ENCODE measurements around the gene GNAT2.
"Not testable (repeated sequence)": the region's sequence is repeated elsewhere in the genome, so short reads cannot be mapped to it uniquely, and the experiment has no call there.

The GNAT2 gene

DNA sequence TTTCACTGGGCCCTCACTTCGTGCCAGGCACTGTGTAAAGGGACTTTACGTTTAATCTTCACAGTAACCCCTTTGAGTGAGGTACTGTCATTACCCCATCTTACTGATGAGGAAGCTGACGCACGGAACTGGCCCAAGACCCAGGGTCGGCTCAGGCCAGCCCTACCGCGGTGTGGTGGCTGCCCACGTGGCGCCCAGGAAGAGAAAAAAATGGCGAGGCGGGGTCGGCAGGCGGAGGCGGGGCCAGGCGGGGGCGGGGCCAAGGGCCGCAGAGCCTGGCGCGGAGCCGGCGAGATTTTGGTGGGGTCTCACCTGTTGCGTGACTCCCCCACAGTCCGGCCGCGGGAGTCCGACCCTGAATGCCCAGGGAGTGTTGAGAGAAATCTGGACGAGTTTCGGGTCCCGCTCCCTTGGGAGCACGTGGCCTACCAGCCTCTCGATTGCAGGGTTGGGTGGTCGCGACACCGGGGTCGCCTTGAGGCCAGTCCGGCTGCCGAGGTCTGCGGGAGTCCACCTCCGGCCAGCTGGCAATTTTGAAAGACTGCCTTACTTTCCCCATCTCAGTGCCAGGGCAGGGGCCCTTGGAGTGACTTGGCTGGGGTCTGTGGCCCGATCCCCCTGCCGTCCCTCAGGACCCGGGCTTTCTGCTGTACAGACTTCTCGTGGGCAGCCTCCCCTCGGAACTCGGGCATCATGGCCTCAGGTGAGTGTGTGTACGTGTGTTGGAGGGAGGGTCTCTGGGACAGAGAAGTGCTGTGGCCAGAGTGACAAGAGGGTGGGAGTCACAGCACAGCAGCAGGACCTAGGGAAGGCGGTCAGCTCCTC, at the start of gene GNAT2, which contains the start of gene AMPD2:
Gene GNAT2 (minus strand): TSS at position 41 of the 825 bp plus-strand sequence. CDS start 6,746 bp downstream, outside the sequence.
Gene AMPD2 (plus strand): TSS at position 262 of the 825 bp plus-strand sequence. CDS start 1,339 bp downstream, outside the sequence.
- Histone ChIP-seq H3K36me3 (ENCODE audit: control insufficient read depth, insufficient read depth, low read length) (no peaks in the 10 kb centered on the region), H3K9ac (ENCODE audit: low read length) (peak within 1 kb of the TSS; percentile 57), H3K4me3 (ENCODE audit: low read length) (peak within 1 kb of the TSS; percentile 92), H3K27me3 (ENCODE audit: control insufficient read depth, insufficient read depth, low read length) (no peaks in the 10 kb centered on the region), H3K27ac (ENCODE audit: low read depth, low read length) (peak within 1 kb of the TSS; percentile 72), H3K4me1 (ENCODE audit: control insufficient read depth, insufficient read depth, low read length) (peaks cover 6% of the 10 kb centered on the region)

DNA sequence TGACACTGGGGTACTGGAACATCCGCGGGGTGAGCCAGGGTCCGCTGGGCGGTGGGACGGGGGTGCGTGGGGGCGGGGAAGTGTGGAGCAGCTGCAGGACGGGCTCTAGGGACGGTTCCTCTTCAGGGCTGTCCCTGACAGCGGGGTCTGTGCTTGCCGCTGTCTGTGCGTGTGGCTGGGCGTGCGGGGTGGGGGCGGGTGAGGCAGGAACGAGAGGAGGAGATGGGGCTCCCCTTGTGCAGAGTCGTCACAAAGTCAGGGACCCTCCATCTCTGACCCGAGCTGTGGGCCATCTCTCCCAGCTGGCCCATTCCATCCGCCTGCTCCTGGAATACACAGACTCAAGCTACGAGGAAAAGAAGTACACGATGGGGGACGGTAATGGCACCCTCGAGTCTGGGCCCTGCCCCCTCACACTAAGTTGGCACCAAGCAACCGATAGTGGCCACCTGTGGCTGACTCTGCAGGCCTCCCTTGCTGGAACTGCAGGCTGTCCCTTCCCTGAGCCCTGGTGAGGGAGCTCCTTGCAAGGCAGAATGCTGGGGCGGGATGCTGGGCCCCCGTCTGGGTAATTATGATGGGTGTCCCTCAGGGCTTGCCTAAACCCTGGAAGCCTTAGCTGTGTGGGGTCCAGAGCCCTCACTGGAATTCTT, 48.8 kb upstream of the GNAT2 start:
- Histone ChIP-seq H3K4me1 (ENCODE audit: control insufficient read depth, insufficient read depth, low read length) (peaks cover 3% of the 10 kb centered on the region), H3K36me3 (ENCODE audit: control insufficient read depth, insufficient read depth, low read length) (no peaks in the 10 kb centered on the region), H3K4me3 (ENCODE audit: low read length) (peak overlapping the region; percentile 47), H3K27me3 (ENCODE audit: control insufficient read depth, insufficient read depth, low read length) (no peaks in the 10 kb centered on the region), H3K27ac (ENCODE audit: low read depth, low read length) (no peak overlapping the region), H3K9ac (ENCODE audit: low read length) (no peak overlapping the region)

- Histone ChIP-seq H3K27me3 (ENCODE audit: control insufficient read depth, insufficient read depth, low read length) (no peaks in the 10 kb centered on the region), H3K9ac (ENCODE audit: low read length) (no peak within 1 kb of the TSS), H3K27ac (ENCODE audit: low read depth, low read length) (peak within 1 kb of the TSS; percentile 22)
Measured at GRCh38 chr1:109667452-109668122, 48.2 kb upstream of the GNAT2 start, which contains the start of gene GSTM2. Gene GSTM2, plus strand, starts transcription at chr1:109668057. Its CDS starts 59 bp downstream, at chr1:109668116.

GRCh38 chr1:109664671-109665070, 45.3 kb upstream of the GNAT2 start:
- no peaks in the 10 kb centered on the region for H3K27me3 ChIP-seq (ENCODE audit: control insufficient read depth, insufficient read depth, low read length)
- no peak overlapping the region for H3K9ac ChIP-seq (ENCODE audit: low read length)
- H3K27ac ChIP-seq (ENCODE audit: low read depth, low read length) = no peak overlapping the region
- peaks cover 5% of the 10 kb centered on the region for H3K36me3 ChIP-seq (ENCODE audit: control insufficient read depth, insufficient read depth, low read length)
- peaks cover 3% of the 10 kb centered on the region for H3K4me1 ChIP-seq (ENCODE audit: control insufficient read depth, insufficient read depth, low read length)
- no peak overlapping the region for H3K4me3 ChIP-seq (ENCODE audit: low read length)

More at GRCh38 chr1:109667452-109668122, 48.2 kb upstream of the GNAT2 start, which contains the start of gene GSTM2:
- no peaks in the 10 kb centered on the region for H3K36me3 ChIP-seq (ENCODE audit: control insufficient read depth, insufficient read depth, low read length)
- H3K4me3 ChIP-seq (ENCODE audit: low read length) = peak within 1 kb of the TSS; percentile 47
- peaks cover 3% of the 10 kb centered on the region for H3K4me1 ChIP-seq (ENCODE audit: control insufficient read depth, insufficient read depth, low read length)

DNA sequence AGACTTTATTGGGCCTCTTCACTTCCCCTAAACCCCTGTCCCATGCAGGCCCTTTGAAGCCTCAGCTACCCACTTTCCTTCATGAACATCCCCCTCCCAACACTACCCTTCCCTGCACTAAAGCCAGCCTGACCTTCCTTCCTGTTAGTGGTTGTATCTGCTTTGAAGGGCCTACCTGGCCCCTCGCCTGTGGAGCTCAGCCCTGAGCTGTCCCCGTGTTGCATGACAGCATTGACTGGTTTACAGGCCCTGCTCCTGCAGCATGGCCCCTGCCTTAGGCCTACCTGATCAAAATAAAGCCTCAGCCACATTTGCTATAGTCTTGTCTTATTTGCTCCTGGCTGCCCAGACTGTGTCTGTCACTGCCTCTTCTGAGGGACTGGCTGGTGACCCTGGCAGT, 42.0 kb upstream of the GNAT2 start:
- H3K9ac ChIP-seq (ENCODE audit: low read length) = no peak overlapping the region
- H3K4me1 ChIP-seq (ENCODE audit: control insufficient read depth, insufficient read depth, low read length) = no peaks in the 10 kb centered on the region
- H3K27ac ChIP-seq (ENCODE audit: low read depth, low read length) = no peak overlapping the region
- no peak overlapping the region for H3K4me3 ChIP-seq (ENCODE audit: low read length)
- no peaks in the 10 kb centered on the region for H3K27me3 ChIP-seq (ENCODE audit: control insufficient read depth, insufficient read depth, low read length)
- peaks cover 8% of the 10 kb centered on the region for H3K36me3 ChIP-seq (ENCODE audit: control insufficient read depth, insufficient read depth, low read length)

- H3K27me3 ChIP-seq (ENCODE audit: control insufficient read depth, insufficient read depth, low read length); H3K27ac ChIP-seq (ENCODE audit: low read depth, low read length); H3K36me3 ChIP-seq (ENCODE audit: control insufficient read depth, insufficient read depth, low read length); H3K9ac ChIP-seq (ENCODE audit: low read length); H3K4me3 ChIP-seq (ENCODE audit: low read length); H3K4me1 ChIP-seq (ENCODE audit: control insufficient read depth, insufficient read depth, low read length): not testable (repeated sequence)
Measured at GRCh38 chr1:109660691-109661026, 41.2 kb upstream of the GNAT2 start.

- Histone ChIP-seq H3K4me1 (ENCODE audit: control insufficient read depth, insufficient read depth, low read length) (peaks cover 4% of the 10 kb centered on the region), H3K4me3 (ENCODE audit: low read length) (no peak overlapping the region), H3K36me3 (ENCODE audit: control insufficient read depth, insufficient read depth, low read length) (peaks cover 8% of the 10 kb centered on the region), H3K9ac (ENCODE audit: low read length) (no peak overlapping the region), H3K27ac (ENCODE audit: low read depth, low read length) (no peak overlapping the region), H3K27me3 (ENCODE audit: control insufficient read depth, insufficient read depth, low read length) (no peaks in the 10 kb centered on the region)
Measured at GRCh38 chr1:109659997-109660690, 40.7 kb upstream of the GNAT2 start.

- Histone ChIP-seq H3K27me3 (ENCODE audit: control insufficient read depth, insufficient read depth, low read length) (peaks cover 2% of the 10 kb centered on the region), H3K9ac (ENCODE audit: low read length) (no peak overlapping the region), H3K36me3 (ENCODE audit: control insufficient read depth, insufficient read depth, low read length) (peaks cover 8% of the 10 kb centered on the region), H3K4me1 (ENCODE audit: control insufficient read depth, insufficient read depth, low read length) (peaks cover 7% of the 10 kb centered on the region), H3K4me3 (ENCODE audit: low read length) (no peak overlapping the region), H3K27ac (ENCODE audit: low read depth, low read length) (no peak overlapping the region)
Measured at GRCh38 chr1:109659145-109659544, 39.7 kb upstream of the GNAT2 start.

DNA sequence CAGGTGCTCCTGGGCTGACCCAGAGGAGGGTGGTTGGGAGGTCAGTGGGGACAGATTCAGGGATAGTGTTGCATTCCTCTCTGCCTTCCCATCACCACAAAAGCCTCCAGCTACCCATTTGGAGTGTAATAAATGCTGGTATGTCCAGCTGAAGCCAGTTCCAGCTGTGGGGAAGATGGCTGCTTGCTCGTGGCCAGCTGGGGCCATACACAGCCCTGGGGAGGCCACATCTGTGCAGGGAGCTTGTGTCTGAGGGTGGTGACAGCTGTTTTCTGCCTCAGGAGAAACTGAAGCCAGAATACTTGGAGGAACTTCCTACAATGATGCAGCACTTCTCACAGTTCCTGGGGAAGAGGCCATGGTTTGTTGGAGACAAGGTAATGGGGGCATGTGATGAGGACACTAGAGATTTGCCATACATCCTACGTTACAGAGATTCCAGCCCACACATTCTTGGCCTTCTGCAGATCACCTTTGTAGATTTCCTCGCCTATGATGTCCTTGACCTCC, 39.2 kb upstream of the GNAT2 start:
- no peak overlapping the region for H3K27ac ChIP-seq (ENCODE audit: low read depth, low read length)
- peaks cover 8% of the 10 kb centered on the region for H3K36me3 ChIP-seq (ENCODE audit: control insufficient read depth, insufficient read depth, low read length)
- H3K4me3 ChIP-seq (ENCODE audit: low read length) = no peak overlapping the region
- peaks cover 2% of the 10 kb centered on the region for H3K27me3 ChIP-seq (ENCODE audit: control insufficient read depth, insufficient read depth, low read length)
- H3K4me1 ChIP-seq (ENCODE audit: control insufficient read depth, insufficient read depth, low read length) = peaks cover 7% of the 10 kb centered on the region
- H3K9ac ChIP-seq (ENCODE audit: low read length) = no peak overlapping the region

DNA sequence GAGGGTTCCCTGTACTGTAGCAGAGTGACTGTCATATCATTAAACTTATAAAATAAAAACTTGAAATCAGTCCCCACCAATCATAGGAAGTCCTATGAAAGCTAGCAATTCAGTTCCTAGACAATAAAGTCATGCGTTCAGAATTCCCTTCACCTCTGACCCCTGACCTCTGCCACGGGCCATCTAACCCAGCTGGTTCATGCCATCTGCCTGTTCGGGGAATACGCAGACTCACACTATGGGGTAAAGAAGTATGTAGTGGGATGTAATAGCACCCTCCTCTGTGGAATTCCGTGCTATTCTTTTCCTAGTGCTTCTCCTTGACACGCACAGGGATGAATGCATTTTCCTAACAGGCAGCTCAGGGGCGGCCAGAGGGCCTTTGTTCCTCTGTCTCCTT, 38.6 kb upstream of the GNAT2 start:
- peaks cover 2% of the 10 kb centered on the region for H3K27me3 ChIP-seq (ENCODE audit: control insufficient read depth, insufficient read depth, low read length)
- H3K4me3 ChIP-seq (ENCODE audit: low read length) = no peak overlapping the region
- peaks cover 7% of the 10 kb centered on the region for H3K4me1 ChIP-seq (ENCODE audit: control insufficient read depth, insufficient read depth, low read length)
- no peak overlapping the region for H3K27ac ChIP-seq (ENCODE audit: low read depth, low read length)
- no peak overlapping the region for H3K9ac ChIP-seq (ENCODE audit: low read length)
- peaks cover 8% of the 10 kb centered on the region for H3K36me3 ChIP-seq (ENCODE audit: control insufficient read depth, insufficient read depth, low read length)

DNA sequence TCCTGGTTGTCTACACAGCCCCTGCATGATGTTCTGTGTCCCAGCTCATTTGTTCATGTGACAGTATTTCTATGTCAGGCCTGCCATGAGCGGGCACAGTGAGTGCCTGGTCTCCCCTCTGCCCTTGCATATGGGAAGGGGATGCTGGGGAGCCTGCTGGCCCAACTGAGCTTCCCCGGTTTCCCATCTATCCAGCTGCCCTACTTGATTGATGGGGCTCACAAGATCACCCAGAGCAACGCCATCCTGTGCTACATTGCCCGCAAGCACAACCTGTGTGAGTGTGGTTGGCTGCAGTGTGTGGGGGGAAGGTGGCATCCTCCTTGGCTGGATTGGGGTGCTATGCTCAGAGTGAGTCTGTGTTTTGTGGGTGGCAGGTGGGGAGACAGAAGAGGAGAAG, 38.0 kb upstream of the GNAT2 start:
- Histone ChIP-seq H3K4me1 (ENCODE audit: control insufficient read depth, insufficient read depth, low read length) (peaks cover 7% of the 10 kb centered on the region), H3K9ac (ENCODE audit: low read length) (no peak overlapping the region), H3K4me3 (ENCODE audit: low read length) (no peak overlapping the region), H3K36me3 (ENCODE audit: control insufficient read depth, insufficient read depth, low read length) (peaks cover 8% of the 10 kb centered on the region), H3K27me3 (ENCODE audit: control insufficient read depth, insufficient read depth, low read length) (peaks cover 2% of the 10 kb centered on the region), H3K27ac (ENCODE audit: low read depth, low read length) (no peak overlapping the region)

Data from rectal smooth muscle tissue (tissue), 1 donor.